Cardiac muscle cell (in vitro differentiated cells and primary cell): ENCODE measurements around the gene PER3. TPM values are rescaled to one million over a fixed set of nuclear protein-coding genes. Genes with fewer than 3 reads are reported as not detected.

Experiments used
- DNase-seq, 2 donors: peaks; one replicate each; pipeline versions ENCODE4 v3.0.0 to v3.0.0-alpha.2; 2010 to 2017; ENCODE audit warnings: low read depth in 1 of 2, low spot score in 1 of 2
- H3K27ac ChIP-seq: fragments of 200-600 bp; sonication (generic); 2 replicates; pipeline ENCODE4 v1.5.1; 2016
- H3K27me3 ChIP-seq: fragments of 200-600 bp; sonication (generic); 2 replicates; pipeline ENCODE4 v1.6.0; 2016; ENCODE audit warnings: control low read depth
- H3K36me3 ChIP-seq: fragments of 200-600 bp; sonication (generic); 2 replicates; pipeline ENCODE4 v1.5.1; 2016; ENCODE audit warnings: control low read depth
- H3K4me1 ChIP-seq: fragments of 200-600 bp; sonication (generic); 2 replicates; pipeline ENCODE4 v1.8.1; 2017; ENCODE audit warnings: low read depth, mild to moderate bottlenecking, mixed run types
- H3K4me3 ChIP-seq: fragments of 200-600 bp; sonication (generic); 2 replicates; pipeline ENCODE4 v1.5.1; 2016; ENCODE audit warnings: mild to moderate bottlenecking
- H3K9me3 ChIP-seq: fragments of 200-600 bp; sonication (generic); 2 replicates; pipeline ENCODE4 v1.5.1; 2017; ENCODE audit warnings: low read depth, mild to moderate bottlenecking, control low read depth
- CTCF ChIP-seq: IDR thresholded peaks from 2 replicates; pipeline ENCODE4 v1.5.1; 2012; ENCODE audit warnings: low read depth, mild to moderate bottlenecking, low read length
- polyA plus RNA-seq: library from polyadenylated mRNA; unstranded; fragments of >200 nt; fragmentation: Nextera tagmentation; extraction: Ambion mirVana; gene quantifications from 2 replicates; pipeline ENCODE4 v1.2.1, GENCODE V29; 2016
- total RNA-seq: library from RNA; depleted of rRNA; stranded (reverse); fragments of >200 nt; gene quantifications from 2 replicates; pipeline ENCODE4 v1.2.3, GENCODE V29; 2016

Gene PER3
- total and polyA plus RNA-seq, 2 experiments from 2014 or later: 2.9 to 13.2 TPM

GRCh38 chr1:7871136-7871535 is 87.0 kb downstream of the PER3 start:
- H3K4me3 ChIP-seq: no peak overlapping the region
- no peak overlapping the region for H3K27ac ChIP-seq
- H3K9me3 ChIP-seq: no peaks in the 10 kb centered on the region
- DNase-seq: no peak
- TF ChIP-seq CTCF: no peak
- H3K27me3 ChIP-seq: no peaks in the 10 kb centered on the region
- H3K36me3 ChIP-seq: no peaks in the 10 kb centered on the region
- no peaks in the 10 kb centered on the region for H3K4me1 ChIP-seq

- no peaks in the 10 kb centered on the region for H3K27me3 ChIP-seq
- no peak for TF ChIP-seq CTCF
- H3K27ac ChIP-seq: no peak overlapping the region
- DNase-seq: no peak
- no peaks in the 10 kb centered on the region for H3K36me3 ChIP-seq
- H3K4me3 ChIP-seq: no peak overlapping the region
- no peaks in the 10 kb centered on the region for H3K9me3 ChIP-seq
- H3K4me1 ChIP-seq: no peaks in the 10 kb centered on the region
These were observed 90.0 kb downstream of the PER3 start for GRCh38 chr1:7873801-7874795.

GRCh38 chr1:7878027-7878426 is 93.9 kb downstream of the PER3 start:
- H3K36me3 ChIP-seq: no peaks in the 10 kb centered on the region
- H3K9me3 ChIP-seq: no peaks in the 10 kb centered on the region
- no peak overlapping the region for H3K27ac ChIP-seq
- H3K27me3 ChIP-seq: no peaks in the 10 kb centered on the region
- TF ChIP-seq CTCF: no peak
- DNase-seq: no peak
- H3K4me3 ChIP-seq: no peak overlapping the region
- no peaks in the 10 kb centered on the region for H3K4me1 ChIP-seq

- Histone ChIP-seq H3K9me3 (no peaks in the 10 kb centered on the region), H3K36me3 (no peaks in the 10 kb centered on the region), H3K27ac (no peak overlapping the region), H3K4me1 (no peaks in the 10 kb centered on the region), H3K4me3 (no peak overlapping the region), H3K27me3 (no peaks in the 10 kb centered on the region)
- DNase-seq: no peak
- no peak for TF ChIP-seq CTCF
These were observed 95.1 kb downstream of the PER3 start for GRCh38 chr1:7879228-7879627.

- Histone ChIP-seq H3K36me3 (no peaks in the 10 kb centered on the region), H3K27me3 (no peaks in the 10 kb centered on the region), H3K4me3 (no peak overlapping the region), H3K27ac (no peak overlapping the region), H3K4me1 (no peaks in the 10 kb centered on the region), H3K9me3 (no peaks in the 10 kb centered on the region)
- no peak for TF ChIP-seq CTCF
- no peak for DNase-seq
These were observed 100.7 kb downstream of the PER3 start for GRCh38 chr1:7884757-7885156.
